ENCODE data around the gene FIGNL1. TPM values are rescaled to one million over a fixed set of nuclear protein-coding genes. Genes with fewer than 3 reads are reported as not detected.

The FIGNL1 gene
- total RNA-seq, 2 donors from 2014 or later: 7.2 to 14.3 TPM

GRCh38 chr7:50399206-50399605 is 50.9 kb downstream of the FIGNL1 start:
- no peak for DNase-seq (ENCODE audit: low spot score)
- H3K4me3 ChIP-seq: no peak overlapping the region
- H3K4me1 ChIP-seq (replicated peaks): no peaks in the 10 kb centered on the region
- 94% methylated on average over 1 of the region's 1 CpG for WGBS
- no peak for TF ChIP-seq CTCF (IDR thresholded peaks at IDR 0.05)
- TF ChIP-seq POLR2AphosphoS5 (IDR thresholded peaks at IDR 0.05): no peak
- no peak for TF ChIP-seq POLR2A (IDR thresholded peaks at IDR 0.05)
- peaks cover 7% of the 10 kb centered on the region for H3K27me3 ChIP-seq (replicated peaks; ENCODE audit: insufficient read depth)
- H3K9me3 ChIP-seq: no peaks in the 10 kb centered on the region
- H3K27ac ChIP-seq: no peak overlapping the region
- intact Hi-C loops (cut with DNase I): no loop called here
- H3K36me3 ChIP-seq: no peaks in the 10 kb centered on the region

- no peaks in the 10 kb centered on the region for H3K9me3 ChIP-seq
- WGBS: 85% methylated on average over 1 of the region's 1 CpG
- no peaks in the 10 kb centered on the region for H3K36me3 ChIP-seq
- H3K27me3 ChIP-seq (replicated peaks; ENCODE audit: insufficient read depth): peaks cover 7% of the 10 kb centered on the region
- DNase-seq (ENCODE audit: low spot score): no peak
- no peak overlapping the region for H3K27ac ChIP-seq
- TF ChIP-seq CTCF (IDR thresholded peaks at IDR 0.05) (no peak), POLR2A (IDR thresholded peaks at IDR 0.05) (no peak), POLR2AphosphoS5 (IDR thresholded peaks at IDR 0.05) (no peak)
- H3K4me3 ChIP-seq: no peak overlapping the region
- intact Hi-C loops (cut with DNase I): no loop called here
- no peaks in the 10 kb centered on the region for H3K4me1 ChIP-seq (replicated peaks)
These were observed 52.2 kb downstream of the FIGNL1 start for GRCh38 chr7:50397971-50398324.

- Histone ChIP-seq H3K36me3 (no peaks in the 10 kb centered on the region), H3K4me3 (no peak overlapping the region), H3K27ac (no peak overlapping the region), H3K9me3 (no peaks in the 10 kb centered on the region), H3K27me3 (replicated peaks; ENCODE audit: insufficient read depth) (peaks cover 7% of the 10 kb centered on the region), H3K4me1 (replicated peaks) (no peaks in the 10 kb centered on the region)
- no peak for TF ChIP-seq CTCF (IDR thresholded peaks at IDR 0.05)
- TF ChIP-seq POLR2AphosphoS5 (IDR thresholded peaks at IDR 0.05): no peak
- TF ChIP-seq POLR2A (IDR thresholded peaks at IDR 0.05): no peak
- intact Hi-C loops (cut with DNase I): no loop called here
- no peak for DNase-seq (ENCODE audit: low spot score)
- 92% methylated on average over 2 of the region's 2 CpGs for WGBS
These were observed 52.7 kb downstream of the FIGNL1 start for GRCh38 chr7:50397320-50397970.

- WGBS: 92% methylated on average over 2 of the region's 2 CpGs
- no peaks in the 10 kb centered on the region for H3K4me1 ChIP-seq (replicated peaks)
- no peak for TF ChIP-seq POLR2A (IDR thresholded peaks at IDR 0.05)
- TF ChIP-seq CTCF (IDR thresholded peaks at IDR 0.05): no peak
- TF ChIP-seq POLR2AphosphoS5 (IDR thresholded peaks at IDR 0.05): no peak
- H3K27ac ChIP-seq: no peak overlapping the region
- H3K9me3 ChIP-seq: no peaks in the 10 kb centered on the region
- intact Hi-C loops (cut with DNase I): no loop called here
- H3K27me3 ChIP-seq (replicated peaks; ENCODE audit: insufficient read depth): peaks cover 7% of the 10 kb centered on the region
- H3K36me3 ChIP-seq: no peaks in the 10 kb centered on the region
- no peak for DNase-seq (ENCODE audit: low spot score)
- H3K4me3 ChIP-seq: no peak overlapping the region
These were observed 53.3 kb downstream of the FIGNL1 start for GRCh38 chr7:50396856-50397255.

- intact Hi-C loops (cut with DNase I): no loop called here
- no peaks in the 10 kb centered on the region for H3K9me3 ChIP-seq
- peaks cover 2% of the 10 kb centered on the region for H3K27me3 ChIP-seq (replicated peaks; ENCODE audit: insufficient read depth)
- H3K27ac ChIP-seq: no peak overlapping the region
- 76% methylated on average over 1 of the region's 1 CpG for WGBS
- TF ChIP-seq POLR2A (IDR thresholded peaks at IDR 0.05) (no peak), POLR2AphosphoS5 (IDR thresholded peaks at IDR 0.05) (no peak), CTCF (IDR thresholded peaks at IDR 0.05) (no peak)
- H3K4me1 ChIP-seq (replicated peaks): no peaks in the 10 kb centered on the region
- H3K36me3 ChIP-seq: no peaks in the 10 kb centered on the region
- no peak for DNase-seq (ENCODE audit: low spot score)
- H3K4me3 ChIP-seq: no peak overlapping the region
These were observed 55.8 kb downstream of the FIGNL1 start for GRCh38 chr7:50394315-50394714.
